HCEC 1CT (cell line): ENCODE measurements around the gene TMEM108.

Experiments
- DNase-seq: peaks from one replicate; pipeline ENCODE4 v3.0.0-alpha.2; 2017

Gene TMEM108

GRCh38 chr3:133238015-133238414 lies 199.8 kb downstream of the TMEM108 start:
- DNase-seq, result no peak

- DNase-seq, result no peak
These were observed 207.9 kb downstream of the TMEM108 start for GRCh38 chr3:133246119-133246518.

DNA sequence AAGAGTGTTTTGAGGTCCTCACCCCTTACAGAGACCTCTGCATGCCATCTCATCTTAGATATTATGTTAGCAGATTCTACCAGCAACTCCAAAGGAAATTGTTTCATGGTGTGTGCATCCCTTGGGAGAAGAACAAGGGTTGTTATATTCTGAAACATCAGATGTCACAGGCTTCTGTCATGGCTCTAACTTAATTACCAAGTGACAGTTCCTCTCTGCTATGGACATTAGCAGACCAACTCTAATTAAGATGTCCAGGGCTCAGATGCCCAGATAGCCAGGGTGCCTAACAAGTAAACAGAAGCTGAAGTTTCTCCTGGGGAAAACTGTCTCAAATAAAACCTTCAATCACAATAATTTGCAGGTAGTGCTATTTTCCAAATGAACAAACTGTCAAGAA lies 208.6 kb downstream of the TMEM108 start:
- DNase-seq, result no peak

GRCh38 chr3:133248389-133248788 lies 210.2 kb downstream of the TMEM108 start:
- DNase-seq, result no peak

- no peak for DNase-seq
These were observed 211.3 kb downstream of the TMEM108 start for GRCh38 chr3:133249490-133249889.

GRCh38 chr3:133254151-133254550 lies 216.0 kb downstream of the TMEM108 start:
- DNase-seq, result no peak

GRCh38 chr3:133254716-133255115 lies 216.5 kb downstream of the TMEM108 start:
- DNase-seq, result no peak

DNA sequence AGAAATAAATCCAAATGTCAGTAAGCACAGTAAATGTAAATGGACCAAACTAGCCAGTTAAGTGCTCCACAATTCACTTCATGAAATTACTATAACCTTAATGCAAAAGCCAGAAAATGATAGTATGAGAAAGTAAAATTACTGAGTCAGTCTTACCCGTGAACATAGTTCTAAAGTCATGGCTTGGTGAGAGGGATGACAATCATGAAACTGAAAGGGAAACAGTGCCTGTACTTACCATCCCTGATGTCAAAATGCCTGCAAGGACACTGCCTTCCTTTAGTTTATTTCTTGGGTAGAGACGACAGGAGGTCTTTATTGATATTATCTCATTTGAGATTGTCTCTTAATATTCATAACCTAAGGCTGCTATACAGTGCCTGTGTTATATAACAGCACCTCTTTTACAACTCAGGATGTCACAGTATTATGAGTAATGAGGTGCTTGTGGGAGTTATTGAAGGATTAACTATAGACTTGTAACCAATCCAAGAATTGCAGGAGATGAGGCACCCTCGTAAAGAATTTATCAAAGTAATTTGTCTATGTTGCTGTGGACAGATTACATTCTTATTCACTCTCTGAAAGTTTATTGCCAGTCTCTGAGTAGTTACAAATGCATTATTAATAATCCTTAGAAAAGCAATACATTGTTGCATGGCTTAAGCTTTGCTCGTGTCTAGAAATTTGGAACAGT lies 218.7 kb downstream of the TMEM108 start:
- DNase-seq, result no peak

DNA sequence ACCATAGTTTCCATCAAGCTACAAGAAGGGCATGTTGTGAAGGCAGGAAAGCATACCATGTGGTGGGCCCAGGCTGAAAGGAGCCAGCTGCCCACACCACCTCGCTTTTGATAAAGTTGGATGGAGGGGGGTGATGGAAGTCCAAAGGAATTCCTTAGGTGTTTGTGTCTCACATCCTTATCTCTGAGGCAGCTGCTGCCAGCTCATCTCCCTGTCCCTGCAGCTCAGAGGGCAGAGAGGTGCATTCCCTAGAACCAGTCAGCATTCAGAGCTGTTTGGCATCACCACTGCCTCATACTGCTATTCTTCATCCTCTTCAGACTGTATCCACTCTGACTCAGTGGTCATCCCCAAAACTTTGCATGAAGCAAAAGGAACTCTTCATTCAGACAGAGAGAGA lies 220.2 kb downstream of the TMEM108 start:
- DNase-seq, result no peak

DNA sequence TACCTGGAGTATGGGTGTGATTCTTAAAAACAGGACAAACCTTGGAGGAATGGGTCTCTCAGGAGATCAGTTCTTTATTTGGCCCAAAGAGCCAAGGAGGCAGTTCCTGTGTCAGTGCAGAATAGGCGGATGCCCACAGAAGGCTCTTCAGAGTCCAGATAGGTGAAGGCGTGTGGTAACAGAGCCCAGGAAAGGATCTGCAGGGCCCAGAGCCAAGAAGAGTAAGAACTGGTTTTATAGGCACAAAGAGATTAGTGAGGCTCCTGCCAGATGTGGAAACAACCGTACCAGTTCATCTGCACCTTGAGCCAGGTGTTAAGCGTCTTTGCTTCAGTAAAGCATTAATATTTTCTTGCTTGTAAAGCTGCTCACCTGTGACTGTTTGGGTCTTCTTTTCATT lies 221.6 kb downstream of the TMEM108 start:
- DNase-seq, result no peak

- no peak for DNase-seq
These were observed 224.1 kb downstream of the TMEM108 start for GRCh38 chr3:133262333-133262732.

- DNase-seq, result no peak
These were observed 226.7 kb downstream of the TMEM108 start for GRCh38 chr3:133264920-133265319.

GRCh38 chr3:133268726-133269134 lies 230.5 kb downstream of the TMEM108 start:
- DNase-seq, result no peak

DNA sequence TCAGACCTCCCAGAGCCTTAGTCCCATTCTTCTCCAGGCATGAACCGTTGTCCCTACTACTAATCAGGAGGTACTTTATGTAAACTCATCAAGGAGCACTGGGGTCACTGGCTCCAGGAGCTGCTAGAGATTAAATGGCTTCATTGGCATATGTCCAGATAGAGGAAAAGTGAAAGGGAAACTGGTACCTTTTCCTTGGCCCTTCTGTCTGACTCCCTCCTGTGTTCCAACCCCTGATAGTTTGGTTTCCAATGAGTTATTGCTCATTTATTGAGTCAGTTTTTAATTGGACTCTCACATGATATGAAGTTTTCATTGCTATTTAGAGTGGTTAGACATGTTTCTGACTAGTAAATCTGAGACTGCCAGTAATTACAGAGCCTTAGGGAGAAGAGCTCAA lies 231.2 kb downstream of the TMEM108 start:
- DNase-seq, result no peak

- DNase-seq, result no peak
These were observed 232.4 kb downstream of the TMEM108 start for GRCh38 chr3:133270631-133271030.

- DNase-seq, result no peak
These were observed 232.9 kb downstream of the TMEM108 start for GRCh38 chr3:133271042-133271441.

DNA sequence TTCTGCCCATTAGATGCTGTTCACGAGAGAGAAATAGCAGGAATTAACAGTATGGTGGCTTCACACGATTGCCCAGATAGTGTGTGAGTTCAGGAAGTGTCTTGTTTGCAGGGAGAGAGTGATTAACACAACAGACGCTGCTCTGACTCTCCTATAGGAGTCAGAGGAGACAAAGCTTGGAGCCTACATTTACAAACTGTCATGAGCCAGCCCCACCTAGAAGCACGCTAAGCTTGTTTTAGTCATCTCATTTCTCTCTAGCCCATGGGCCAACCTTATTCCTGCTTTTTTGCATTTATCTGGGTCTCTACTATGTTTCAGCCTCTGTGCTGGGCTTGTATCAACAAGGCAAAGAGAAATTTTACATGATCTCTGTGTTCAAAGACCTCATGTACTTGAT lies 233.3 kb downstream of the TMEM108 start:
- no peak for DNase-seq

DNA sequence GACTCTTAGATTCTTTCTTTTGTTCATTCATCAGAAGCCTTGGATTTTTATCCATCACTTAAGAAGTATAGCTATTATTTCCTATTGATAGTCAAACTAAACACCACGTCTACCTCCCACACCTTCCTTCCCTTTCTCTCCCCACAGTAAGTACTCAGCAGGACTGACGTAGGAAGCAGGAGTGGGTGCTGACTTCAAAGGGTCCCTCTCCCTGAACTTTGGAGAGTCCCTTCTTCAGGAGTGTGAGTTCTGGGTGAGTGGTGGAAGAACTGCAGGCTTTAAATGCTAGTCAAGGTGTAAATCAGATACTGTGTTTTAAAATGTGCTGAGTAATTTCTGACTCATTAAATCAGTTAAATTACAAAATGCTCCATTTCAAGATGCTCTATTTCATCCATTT lies 235.2 kb downstream of the TMEM108 start:
- no peak for DNase-seq

DNA sequence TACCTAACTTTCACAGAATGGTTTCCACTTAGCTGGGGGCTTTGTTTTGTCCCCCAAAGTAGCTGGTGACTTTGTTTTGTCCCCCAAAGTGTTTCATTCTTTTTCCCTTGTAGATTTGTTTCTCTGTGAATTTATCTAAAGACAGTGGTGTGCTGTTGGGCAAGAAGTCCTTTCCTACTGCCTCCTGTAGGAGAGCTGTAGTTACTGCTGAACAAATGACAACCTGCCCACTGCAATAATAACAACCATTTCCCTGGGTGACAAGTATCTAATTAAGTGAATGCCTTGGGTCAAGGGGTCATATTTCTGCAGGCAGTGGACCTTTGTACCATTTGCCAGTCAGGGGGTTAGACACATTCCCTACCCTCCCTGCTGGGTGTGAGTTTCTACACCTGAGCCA lies 236.3 kb downstream of the TMEM108 start:
- DNase-seq, result no peak

DNA sequence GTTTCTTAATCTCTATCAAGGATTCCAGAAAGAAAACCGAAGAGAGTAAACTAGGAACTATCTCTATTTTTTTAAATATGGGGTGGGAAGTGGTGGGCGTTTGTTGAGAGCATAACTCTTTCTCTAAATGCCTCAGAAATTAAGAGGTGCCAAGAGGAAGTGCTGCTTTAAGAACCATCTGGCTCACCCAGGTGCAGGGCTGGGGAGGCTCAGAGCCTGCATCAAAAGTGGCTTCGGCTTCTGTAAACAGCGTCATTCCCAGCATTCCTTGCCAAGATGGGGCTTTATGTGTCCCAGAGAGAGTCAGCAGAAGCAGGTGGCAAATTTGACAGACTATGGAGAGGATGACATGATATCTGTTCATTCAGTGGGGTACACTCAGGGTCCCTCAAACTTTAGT lies 238.4 kb downstream of the TMEM108 start:
- no peak for DNase-seq

- no peak for DNase-seq
These were observed 239.6 kb downstream of the TMEM108 start for GRCh38 chr3:133277813-133278212.

- DNase-seq, result no peak
These were observed 240.3 kb downstream of the TMEM108 start for GRCh38 chr3:133278260-133279043.

GRCh38 chr3:133280586-133280985 lies 242.4 kb downstream of the TMEM108 start:
- no peak for DNase-seq

DNA sequence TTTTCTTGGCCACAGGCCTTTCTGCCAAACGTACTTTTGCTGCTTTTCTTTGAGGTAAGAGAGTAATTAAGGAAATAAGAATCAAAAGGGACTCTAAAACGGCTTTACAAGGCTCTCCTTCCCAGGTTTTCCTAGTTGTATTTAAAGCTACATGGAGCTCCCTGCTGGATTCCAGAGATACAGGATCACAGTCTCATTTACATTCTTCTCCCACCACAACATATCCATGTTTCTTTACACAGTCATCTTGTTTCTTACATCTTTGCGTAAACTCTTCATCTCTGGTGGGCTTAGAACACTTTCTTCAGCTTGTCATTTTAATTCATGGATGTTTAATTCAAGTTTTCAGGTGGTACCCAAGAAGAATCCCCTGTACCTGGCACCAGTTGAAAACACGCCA lies 244.0 kb downstream of the TMEM108 start:
- no peak for DNase-seq
